ENCODE data around the gene GLI1. TPM values are rescaled to one million over a fixed set of nuclear protein-coding genes. Genes with fewer than 3 reads are reported as not detected.

Gene GLI1
- total RNA-seq, 1 experiment from 2014 or later = 22.4 TPM

DNA sequence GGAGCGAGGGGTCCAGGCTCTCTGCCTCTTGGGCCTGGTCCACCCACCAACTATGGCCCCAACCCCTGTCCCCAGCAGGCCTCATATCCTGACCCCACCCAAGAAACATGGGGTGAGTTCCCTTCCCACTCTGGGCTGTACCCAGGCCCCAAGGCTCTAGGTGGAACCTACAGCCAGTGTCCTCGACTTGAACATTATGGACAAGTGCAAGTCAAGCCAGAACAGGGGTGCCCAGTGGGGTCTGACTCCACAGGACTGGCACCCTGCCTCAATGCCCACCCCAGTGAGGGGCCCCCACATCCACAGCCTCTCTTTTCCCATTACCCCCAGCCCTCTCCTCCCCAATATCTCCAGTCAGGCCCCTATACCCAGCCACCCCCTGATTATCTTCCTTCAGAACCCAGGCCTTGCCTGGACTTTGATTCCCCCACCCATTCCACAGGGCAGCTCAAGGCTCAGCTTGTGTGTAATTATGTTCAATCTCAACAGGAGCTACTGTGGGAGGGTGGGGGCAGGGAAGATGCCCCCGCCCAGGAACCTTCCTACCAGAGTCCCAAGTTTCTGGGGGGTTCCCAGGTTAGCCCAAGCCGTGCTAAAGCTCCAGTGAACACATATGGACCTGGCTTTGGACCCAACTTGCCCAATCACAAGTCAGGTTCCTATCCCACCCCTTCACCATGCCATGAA is 11.5 kb downstream of the GLI1 start:
- Histone ChIP-seq H3K27me3 (replicated peaks; ENCODE audit: insufficient read depth, low read depth, low read length, poor library complexity) (peaks cover 24% of the 10 kb centered on the region), H3K36me3 (ENCODE audit: insufficient read depth, low read length, poor library complexity, severe bottlenecking) (no peaks in the 10 kb centered on the region), H3K4me3 (ENCODE audit: low read depth, low read length, poor library complexity, severe bottlenecking) (no peak overlapping the region), H3K4me1 (ENCODE audit: insufficient read depth, low read length, poor library complexity, severe bottlenecking) (no peaks in the 10 kb centered on the region), H3K9me3 (ENCODE audit: low read depth, low read length, poor library complexity, severe bottlenecking) (no peaks in the 10 kb centered on the region), H3K27ac (ENCODE audit: low read depth, low read length, poor library complexity, severe bottlenecking) (no peak overlapping the region)
- CTCF ChIA-PET = no interaction called here
- no TSS peak for BruUV-seq (replicated peaks)
- TF ChIP-seq EZH2 (IDR thresholded peaks at IDR 0.05; ENCODE audit: borderline replicate concordance, low read depth, low read length, poor library complexity, severe bottlenecking) (no peak), CTCF (conservative IDR thresholded peaks at IDR 0.05; ENCODE audit: low read depth, low read length) (no peak)
- POLR2A ChIA-PET (ENCODE audit: low non-redundant PET) = no interaction called here
- intact Hi-C loops (cut with micrococcal nuclease; ENCODE audit: unreplicated experiment) = no loop called here
- no peak for DNase-seq (ENCODE audit: low spot score)

DNA sequence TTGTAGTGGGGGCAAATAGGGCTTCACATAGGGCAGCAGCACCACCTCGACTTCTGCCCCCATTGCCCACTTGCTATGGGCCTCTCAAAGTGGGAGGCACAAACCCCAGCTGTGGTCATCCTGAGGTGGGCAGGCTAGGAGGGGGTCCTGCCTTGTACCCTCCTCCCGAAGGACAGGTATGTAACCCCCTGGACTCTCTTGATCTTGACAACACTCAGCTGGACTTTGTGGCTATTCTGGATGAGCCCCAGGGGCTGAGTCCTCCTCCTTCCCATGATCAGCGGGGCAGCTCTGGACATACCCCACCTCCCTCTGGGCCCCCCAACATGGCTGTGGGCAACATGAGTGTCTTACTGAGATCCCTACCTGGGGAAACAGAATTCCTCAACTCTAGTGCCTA is 12.1 kb downstream of the GLI1 start:
- Histone ChIP-seq H3K27ac (ENCODE audit: low read depth, low read length, poor library complexity, severe bottlenecking) (no peak overlapping the region), H3K4me1 (ENCODE audit: insufficient read depth, low read length, poor library complexity, severe bottlenecking) (no peaks in the 10 kb centered on the region), H3K4me3 (ENCODE audit: low read depth, low read length, poor library complexity, severe bottlenecking) (no peak overlapping the region), H3K36me3 (ENCODE audit: insufficient read depth, low read length, poor library complexity, severe bottlenecking) (no peaks in the 10 kb centered on the region), H3K9me3 (ENCODE audit: low read depth, low read length, poor library complexity, severe bottlenecking) (no peaks in the 10 kb centered on the region), H3K27me3 (replicated peaks; ENCODE audit: insufficient read depth, low read depth, low read length, poor library complexity) (peaks cover 29% of the 10 kb centered on the region)
- intact Hi-C loops (cut with micrococcal nuclease; ENCODE audit: unreplicated experiment) = no loop called here
- CTCF ChIA-PET = no interaction called here
- no peak for TF ChIP-seq CTCF (conservative IDR thresholded peaks at IDR 0.05; ENCODE audit: low read depth, low read length)
- no peak for TF ChIP-seq EZH2 (IDR thresholded peaks at IDR 0.05; ENCODE audit: borderline replicate concordance, low read depth, low read length, poor library complexity, severe bottlenecking)
- no TSS peak for BruUV-seq (replicated peaks)
- POLR2A ChIA-PET (ENCODE audit: low non-redundant PET) = no interaction called here
- DNase-seq (ENCODE audit: low spot score) = no peak

- DNase-seq (ENCODE audit: low spot score) = no peak
- Histone ChIP-seq H3K9me3 (ENCODE audit: low read depth, low read length, poor library complexity, severe bottlenecking) (no peaks in the 10 kb centered on the region), H3K27me3 (replicated peaks; ENCODE audit: insufficient read depth, low read depth, low read length, poor library complexity) (peaks cover 29% of the 10 kb centered on the region), H3K36me3 (ENCODE audit: insufficient read depth, low read length, poor library complexity, severe bottlenecking) (no peaks in the 10 kb centered on the region), H3K4me1 (ENCODE audit: insufficient read depth, low read length, poor library complexity, severe bottlenecking) (no peaks in the 10 kb centered on the region), H3K4me3 (ENCODE audit: low read depth, low read length, poor library complexity, severe bottlenecking) (no peak overlapping the region), H3K27ac (ENCODE audit: low read depth, low read length, poor library complexity, severe bottlenecking) (no peak overlapping the region)
- ChIA-PET POLR2A (ENCODE audit: low non-redundant PET) (no interaction called here), CTCF (interaction anchor here (0.6 kb wide), 1 partner anchor 229 kb away, joined by 5 read pairs; no protein-coding TSS in a partner anchor)
- BruUV-seq (replicated peaks) = no TSS peak
- no peak for TF ChIP-seq EZH2 (IDR thresholded peaks at IDR 0.05; ENCODE audit: borderline replicate concordance, low read depth, low read length, poor library complexity, severe bottlenecking)
- no peak for TF ChIP-seq CTCF (conservative IDR thresholded peaks at IDR 0.05; ENCODE audit: low read depth, low read length)
- intact Hi-C loops (cut with micrococcal nuclease; ENCODE audit: unreplicated experiment) = no loop called here
These were observed 12.8 kb downstream of the GLI1 start for GRCh38 chr12:57472391-57472790.
